GM21390 (cell line): Measurements from ENCODE around the gene ZNF467.

Source experiments
- ATAC-seq: cut with Tn5 transposase; IDR thresholded peaks from one replicate; pipeline ENCODE4 v1.9.1; 2021; ENCODE audit not compliant: unreplicated experiment

ZNF467 gene, protein sequence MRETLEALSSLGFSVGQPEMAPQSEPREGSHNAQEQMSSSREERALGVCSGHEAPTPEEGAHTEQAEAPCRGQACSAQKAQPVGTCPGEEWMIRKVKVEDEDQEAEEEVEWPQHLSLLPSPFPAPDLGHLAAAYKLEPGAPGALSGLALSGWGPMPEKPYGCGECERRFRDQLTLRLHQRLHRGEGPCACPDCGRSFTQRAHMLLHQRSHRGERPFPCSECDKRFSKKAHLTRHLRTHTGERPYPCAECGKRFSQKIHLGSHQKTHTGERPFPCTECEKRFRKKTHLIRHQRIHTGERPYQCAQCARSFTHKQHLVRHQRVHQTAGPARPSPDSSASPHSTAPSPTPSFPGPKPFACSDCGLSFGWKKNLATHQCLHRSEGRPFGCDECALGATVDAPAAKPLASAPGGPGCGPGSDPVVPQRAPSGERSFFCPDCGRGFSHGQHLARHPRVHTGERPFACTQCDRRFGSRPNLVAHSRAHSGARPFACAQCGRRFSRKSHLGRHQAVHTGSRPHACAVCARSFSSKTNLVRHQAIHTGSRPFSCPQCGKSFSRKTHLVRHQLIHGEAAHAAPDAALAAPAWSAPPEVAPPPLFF

DNA sequence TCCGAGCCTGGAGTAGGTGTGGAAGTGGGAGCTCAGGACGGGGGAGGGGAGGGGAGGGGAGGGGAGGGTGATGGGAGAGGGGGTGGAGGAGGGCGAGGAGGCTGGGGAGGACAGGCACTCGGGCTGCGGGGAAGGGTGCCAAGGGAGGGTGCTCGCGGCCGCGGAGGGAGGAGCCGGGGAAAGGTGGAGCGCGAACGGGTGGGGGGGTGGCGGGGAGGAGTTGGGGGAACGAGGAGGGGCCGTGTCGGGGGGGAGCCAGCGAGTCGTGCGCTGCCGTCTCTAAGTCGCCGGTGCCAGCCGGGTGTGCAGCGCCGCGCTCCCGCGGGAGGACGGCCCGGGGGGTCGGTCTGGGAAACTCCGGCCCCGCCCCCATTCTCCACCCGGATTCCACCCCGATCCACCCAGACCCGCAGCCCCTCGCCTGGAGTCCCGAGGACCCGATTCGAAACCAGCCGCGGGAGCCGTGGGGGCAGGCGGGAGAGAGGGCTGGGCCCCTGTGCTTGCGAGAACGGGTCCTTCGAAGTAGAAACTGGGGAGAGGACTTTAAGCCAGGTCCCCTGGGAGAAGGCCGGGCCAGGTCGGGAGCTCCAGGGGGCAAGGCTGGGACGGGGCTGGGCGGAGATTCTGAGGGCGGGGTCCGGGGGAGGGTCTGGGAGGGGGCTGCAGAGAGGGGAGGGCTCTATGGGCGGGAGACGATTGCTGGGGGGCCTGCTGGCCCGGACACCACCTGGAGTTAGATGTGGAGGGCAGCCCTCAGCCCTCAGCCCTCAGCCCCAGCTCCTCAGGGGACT lies at the start of gene ZNF467:
Gene ZNF467 (minus strand): TSS at position 143 of the 791 bp plus-strand sequence. CDS start 2,556 bp downstream, outside the sequence.
- ATAC-seq, result no peak

DNA sequence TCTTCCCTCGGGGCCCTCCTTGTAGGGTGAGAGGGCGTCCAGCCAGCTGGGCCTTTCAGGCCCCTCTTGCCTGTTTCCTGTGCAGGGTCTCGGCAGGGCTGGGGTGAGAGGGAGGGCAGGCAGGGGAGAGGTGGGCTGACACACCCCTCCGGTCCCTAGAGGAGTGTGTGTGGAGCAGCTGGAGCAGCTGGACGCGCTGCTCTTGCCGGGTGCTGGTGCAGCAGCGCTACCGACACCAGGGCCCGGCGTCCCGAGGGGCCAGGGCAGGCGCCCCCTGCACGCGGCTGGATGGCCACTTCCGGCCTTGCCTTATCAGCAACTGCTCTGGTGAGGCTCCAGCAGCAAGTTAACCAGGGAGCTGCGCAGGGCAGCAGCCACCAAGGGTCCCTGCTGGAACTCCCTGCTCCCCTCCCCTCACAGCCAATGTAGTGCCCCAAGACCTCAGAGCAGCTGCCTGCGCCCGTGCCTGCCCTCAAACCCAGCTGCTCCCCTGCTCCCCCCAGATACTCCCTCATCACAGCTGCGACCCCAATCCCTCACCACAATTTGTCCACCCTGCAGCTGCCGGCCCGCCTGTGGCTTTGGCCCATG lies 49.1 kb upstream of the ZNF467 start:
- no peak for ATAC-seq

DNA sequence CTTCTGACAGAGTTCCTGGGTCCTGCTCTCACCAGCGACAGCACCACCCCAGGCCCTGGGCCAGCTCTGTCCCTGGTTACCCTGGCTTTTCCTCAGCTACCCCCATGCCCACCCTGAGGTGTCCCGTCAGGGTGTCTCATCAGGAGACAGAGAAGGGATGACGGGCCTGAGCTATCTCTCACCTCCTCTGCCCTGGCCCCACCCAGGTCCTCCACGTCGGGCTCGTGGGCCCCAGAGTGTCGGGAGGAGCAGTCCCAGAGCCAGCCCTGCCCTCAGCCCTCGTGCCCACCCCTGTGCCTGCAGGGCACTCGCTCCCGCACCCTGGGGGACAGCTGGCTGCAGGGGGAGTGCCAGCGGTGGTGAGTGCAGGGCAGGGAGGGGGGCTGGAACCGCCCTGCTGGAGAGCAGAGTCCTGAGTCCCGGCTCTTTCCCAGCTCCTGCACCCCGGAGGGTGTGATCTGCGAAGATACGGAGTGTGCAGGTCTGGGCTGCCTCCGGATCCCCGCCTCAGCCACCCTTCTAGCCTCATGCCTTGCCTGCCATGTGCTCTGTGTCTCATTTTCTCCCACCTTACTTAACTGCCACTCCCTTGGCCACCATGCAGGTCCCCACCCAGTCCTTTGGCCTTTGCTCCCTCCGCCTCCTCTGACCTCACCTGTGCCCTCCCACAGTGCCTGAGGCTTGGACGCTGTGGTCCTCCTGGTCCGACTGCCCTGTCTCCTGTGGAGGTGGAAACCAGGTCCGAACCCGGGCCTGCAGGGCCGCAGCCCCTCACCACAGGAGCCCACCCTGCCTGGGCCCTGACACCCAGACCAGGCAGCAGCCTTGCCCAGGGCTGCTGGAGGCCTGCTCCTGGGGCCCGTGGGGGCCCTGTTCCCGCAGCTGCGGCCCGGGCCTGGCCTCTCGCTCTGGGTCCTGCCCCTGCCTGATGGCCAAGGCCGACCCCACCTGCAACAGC lies 48.1 kb upstream of the ZNF467 start:
- no peak for ATAC-seq

DNA sequence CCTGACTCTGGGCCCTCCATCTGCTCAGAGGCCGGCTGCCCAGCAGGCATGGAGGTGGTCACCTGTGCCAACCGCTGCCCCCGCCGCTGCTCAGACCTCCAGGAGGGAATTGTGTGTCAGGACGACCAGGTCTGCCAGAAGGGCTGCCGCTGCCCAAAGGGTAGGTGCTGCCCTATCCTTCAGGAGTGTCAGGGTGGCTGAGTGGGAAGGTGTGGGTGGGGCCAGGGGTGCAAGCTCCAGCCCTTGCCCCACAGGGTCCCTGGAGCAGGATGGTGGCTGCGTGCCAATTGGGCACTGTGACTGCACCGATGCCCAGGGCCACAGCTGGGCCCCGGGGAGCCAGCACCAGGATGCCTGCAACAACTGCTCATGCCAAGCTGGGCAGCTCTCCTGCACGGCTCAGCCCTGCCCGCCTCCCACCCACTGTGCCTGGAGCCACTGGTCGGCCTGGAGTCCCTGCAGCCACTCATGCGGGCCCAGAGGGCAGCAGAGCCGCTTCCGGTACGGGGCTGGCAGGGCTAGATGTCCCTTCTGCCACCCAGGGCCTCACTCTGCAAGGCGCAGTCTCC lies 47.3 kb upstream of the ZNF467 start:
- no peak for ATAC-seq

DNA sequence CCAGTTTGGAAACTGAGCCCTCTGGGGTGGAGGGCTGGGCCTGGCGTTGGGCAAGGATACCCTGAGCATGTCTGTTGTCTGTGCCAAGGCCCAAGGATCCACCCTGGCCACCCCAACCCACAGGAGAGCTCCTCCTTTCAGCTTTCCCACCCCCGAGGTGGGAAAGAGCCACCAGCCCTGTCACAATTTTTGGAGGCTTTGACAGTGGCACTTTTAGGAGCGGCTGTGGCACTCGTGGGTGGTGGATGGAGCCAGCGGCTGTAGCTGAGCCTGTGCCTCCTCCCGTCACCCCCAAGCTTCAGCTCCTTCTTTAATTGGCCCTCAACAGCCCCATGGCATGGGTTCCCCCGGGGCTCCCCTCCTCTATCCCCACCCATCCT lies 46.6 kb upstream of the ZNF467 start:
- ATAC-seq, result no peak

DNA sequence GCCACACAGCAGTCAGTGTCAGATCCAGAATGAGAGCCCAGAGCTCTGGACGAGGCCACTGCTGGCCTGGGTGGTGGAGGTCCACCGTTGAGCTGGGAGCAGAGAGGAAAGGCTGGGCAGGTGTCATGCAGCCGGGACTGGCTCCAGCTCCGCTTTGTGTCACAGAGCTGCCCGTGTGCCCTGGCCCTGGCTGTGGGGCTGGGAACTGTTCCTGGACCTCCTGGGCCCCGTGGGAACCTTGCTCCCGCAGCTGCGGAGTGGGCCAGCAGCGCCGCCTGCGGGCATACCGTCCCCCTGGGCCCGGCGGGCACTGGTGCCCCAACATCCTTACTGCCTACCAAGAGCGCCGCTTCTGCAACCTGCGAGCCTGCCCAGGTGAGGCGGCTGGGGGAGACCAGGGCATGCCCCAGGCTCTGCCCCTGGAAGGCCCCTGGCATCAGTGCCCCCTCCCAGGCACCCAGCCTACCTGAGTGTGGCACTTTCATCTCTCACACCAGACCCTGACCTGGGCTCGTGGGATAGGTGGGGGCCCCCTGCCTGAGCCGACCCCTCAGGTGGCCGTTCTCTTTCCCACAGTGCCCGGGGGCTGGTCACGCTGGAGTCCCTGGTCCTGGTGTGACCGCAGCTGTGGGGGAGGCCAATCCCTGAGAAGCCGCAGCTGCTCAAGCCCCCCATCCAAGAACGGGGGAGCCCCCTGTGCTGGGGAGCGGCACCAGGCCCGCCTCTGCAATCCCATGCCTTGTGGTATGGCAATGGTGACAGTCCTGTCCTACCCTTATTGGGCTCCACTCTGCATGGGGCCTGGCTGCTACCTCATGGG lies 46.0 kb upstream of the ZNF467 start:
- ATAC-seq, result no peak

DNA sequence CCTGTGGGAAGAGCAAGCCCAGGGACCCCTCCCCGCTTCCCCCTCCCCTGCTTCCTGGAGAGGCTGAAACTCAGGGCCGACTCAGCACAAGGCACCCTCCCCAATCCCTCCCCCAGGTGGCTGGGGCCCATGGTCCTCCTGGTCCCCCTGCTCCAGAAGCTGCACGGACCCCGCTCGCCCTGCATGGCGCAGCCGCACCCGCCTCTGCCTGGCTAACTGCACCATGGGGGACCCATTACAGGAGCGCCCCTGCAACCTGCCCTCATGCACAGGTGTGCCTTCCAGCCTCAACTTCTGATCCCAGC lies 45.1 kb upstream of the ZNF467 start:
- no peak for ATAC-seq

DNA sequence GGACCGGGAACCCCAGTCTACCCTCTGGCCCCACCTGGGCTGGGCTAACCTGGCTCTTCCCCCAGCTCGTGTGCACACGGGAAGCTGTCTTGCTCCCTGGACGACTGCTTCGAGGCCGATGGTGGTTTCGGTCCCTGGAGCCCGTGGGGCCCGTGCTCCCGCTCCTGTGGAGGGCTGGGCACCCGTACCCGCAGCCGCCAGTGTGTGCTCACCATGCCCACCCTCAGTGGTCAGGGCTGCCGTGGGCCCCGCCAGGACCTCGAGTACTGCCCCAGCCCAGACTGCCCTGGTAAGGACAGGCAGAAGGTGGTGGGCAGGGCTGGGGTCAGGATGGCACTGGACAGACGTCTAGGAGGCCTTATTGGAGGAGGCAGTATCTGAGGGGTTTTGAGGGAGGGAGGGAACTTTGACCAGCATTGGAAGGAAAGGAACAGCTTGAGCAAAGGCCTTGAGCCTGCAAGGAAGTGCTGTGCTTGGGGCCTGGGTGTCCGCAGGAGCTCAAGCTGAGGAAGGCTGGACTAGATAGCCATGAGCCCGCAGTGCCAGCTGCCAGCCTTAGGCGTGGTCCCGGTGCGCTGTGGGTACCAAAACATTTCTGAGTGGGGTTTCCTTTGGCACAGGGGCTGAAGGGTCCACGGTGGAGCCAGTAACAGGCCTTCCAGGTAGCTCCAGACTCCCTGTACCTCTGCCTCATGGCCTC lies 44.6 kb upstream of the ZNF467 start:
- no peak for ATAC-seq

DNA sequence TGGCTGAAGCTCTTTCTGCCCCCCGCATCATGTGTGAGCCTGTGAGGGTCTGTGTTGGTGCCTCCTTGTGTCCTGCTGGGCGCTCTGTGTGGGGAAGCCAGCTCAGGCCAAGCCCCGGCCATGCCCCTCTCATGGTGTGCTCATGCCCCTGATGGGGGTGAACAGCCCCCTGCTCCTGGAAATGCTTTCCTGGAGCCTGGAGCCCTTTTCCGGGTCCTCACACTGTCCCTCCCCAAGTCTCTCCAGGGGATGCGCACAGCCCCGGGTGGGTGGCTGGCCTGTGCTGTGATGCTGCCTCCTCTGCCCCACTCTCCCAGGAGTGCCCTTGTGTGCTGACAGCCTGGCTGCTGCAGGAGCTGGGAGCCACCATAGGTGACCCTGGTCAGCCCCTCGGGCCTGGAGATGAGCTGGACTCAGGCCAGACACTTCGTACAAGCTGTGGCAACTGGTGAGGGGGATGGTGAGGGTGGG lies 43.9 kb upstream of the ZNF467 start:
- ATAC-seq, result no peak

DNA sequence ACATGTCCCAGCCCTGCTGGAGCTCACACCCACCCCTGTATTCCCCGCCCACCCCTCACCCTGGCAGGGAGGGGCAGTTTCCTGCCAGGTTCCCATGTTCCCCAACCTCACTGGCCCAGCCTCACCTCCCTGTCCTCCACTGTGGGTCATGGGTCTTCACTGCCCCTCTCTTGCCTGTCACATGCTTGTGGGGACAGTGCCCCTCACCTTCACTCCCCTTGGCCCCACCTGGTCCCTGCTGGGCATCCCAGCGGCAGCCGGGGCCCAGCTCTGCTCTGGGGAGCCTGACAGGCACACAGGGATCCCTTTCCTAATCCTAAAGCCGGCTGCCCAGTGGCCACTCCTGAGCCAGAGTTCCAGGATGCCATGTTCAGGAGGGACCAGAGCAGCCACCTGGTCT lies 43.4 kb upstream of the ZNF467 start:
- no peak for ATAC-seq

DNA sequence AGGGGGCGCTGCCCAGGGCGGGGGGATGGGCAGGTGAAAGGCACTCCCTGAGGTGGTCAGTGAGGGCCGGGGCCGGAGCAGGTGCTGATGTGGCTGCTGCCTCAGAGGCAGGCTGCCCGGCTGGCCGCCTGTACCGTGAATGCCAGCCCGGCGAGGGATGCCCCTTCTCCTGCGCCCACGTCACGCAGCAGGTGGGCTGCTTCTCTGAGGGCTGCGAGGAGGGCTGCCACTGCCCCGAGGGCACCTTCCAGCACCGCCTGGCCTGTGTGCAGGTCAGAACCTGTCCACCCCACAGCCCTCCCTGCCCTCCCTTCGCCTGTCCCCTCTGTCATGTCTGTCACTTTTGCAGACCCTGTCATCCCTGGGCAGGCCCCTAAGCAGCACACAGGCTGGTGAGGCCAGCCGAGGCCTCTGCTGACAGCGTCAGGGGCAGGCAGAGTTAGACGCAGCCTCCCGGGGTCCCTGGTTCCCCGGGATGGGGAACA lies 42.9 kb upstream of the ZNF467 start:
- no peak for ATAC-seq

DNA sequence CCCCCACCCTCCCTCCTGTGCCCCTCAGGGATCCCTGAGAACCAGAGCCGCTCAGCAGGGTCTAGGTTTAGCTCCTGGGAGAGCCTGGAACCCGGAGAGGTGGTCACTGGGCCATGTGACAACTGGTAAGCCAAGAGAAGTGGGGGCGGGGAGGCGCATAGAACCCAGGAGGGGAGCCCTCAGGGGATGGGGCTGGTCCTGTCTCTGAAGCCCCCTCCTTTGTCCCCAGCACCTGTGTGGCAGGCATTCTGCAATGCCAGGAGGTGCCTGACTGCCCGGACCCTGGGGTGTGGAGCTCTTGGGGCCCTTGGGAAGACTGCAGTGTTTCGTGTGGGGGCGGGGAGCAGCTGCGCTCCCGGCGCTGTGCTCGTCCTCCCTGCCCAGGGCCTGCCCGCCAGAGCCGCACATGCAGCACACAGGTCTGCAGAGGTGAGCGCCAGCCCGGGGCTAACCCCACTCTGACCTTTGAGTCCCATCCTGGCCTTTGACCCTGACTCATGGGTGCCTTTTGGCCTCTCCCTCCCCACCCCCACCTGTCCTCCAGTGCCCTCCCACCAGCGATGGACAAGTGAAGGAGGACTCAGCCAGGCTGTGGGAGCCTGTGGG lies 42.4 kb upstream of the ZNF467 start:
- no peak for ATAC-seq

DNA sequence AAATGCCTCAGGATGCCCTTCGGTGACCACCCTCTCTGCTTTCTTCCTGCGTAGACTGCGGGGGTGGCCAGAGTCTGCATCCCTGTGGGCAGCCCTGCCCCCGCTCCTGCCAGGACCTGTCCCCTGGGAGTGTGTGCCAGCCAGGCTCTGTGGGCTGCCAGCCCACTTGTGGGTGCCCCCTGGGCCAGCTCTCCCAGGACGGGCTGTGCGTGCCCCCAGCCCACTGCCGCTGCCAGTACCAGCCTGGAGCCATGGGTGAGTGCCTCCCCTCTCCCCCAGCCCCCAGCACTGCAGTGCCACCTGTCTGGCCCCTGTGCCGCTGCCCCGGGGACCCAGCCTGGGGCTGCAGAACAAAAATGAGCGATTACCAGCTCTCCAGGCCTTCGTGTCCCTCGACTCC lies 41.7 kb upstream of the ZNF467 start:
- no peak for ATAC-seq

DNA sequence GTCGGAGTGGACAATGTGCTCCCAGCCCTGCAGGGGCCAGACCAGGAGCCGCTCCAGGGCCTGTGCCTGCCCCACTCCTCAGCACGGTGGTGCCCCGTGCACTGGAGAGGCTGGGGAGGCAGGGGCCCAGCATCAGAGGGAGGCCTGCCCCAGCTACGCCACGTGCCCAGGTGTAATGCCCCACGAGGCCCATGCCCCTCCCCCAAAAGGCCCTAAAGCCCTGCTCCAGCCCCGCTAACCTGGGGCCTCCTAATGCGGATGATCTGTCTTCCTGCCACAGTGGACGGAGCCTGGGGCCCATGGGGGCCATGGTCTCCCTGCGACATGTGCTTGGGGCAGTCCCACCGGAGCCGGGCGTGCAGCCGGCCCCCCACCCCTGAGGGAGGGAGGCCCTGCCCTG lies 41.1 kb upstream of the ZNF467 start:
- no peak for ATAC-seq

DNA sequence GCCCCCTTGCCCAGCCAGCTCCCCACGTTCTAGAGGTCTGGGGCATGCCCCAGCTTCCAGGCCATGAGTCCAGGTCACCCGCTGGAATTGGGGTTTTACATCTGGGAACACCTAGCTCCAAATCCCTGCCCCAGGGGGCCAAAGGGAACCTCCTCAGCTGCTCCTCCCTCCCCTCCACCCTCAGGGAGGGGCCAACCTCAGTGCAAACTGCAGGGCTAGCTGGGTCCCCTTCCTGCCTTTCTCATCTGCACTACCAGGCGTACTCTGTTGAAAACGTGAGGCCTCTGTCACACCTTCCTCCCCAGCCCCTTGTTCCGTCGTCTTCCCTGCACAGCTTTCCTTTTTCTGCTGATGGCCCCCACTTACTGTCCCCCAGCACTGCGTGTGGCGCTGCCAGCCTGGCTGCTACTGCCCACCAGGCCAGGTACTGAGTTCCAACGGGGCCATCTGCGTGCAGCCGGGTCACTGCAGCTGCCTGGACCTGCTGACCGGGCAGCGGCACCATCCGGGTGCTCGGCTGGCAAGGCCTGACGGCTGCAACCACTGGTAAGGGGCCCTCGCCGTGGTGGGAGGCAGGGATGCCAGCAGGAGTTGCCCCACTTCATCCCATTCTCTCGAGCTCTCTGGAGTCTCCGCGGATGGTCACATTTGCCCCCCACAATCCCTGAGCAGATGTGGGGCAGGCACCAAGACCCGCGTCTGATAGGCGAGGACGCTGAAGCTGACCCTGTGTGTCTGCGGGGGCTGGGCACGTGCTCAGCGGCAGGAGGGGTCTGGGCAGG lies 40.1 kb upstream of the ZNF467 start:
- ATAC-seq, result no peak

DNA sequence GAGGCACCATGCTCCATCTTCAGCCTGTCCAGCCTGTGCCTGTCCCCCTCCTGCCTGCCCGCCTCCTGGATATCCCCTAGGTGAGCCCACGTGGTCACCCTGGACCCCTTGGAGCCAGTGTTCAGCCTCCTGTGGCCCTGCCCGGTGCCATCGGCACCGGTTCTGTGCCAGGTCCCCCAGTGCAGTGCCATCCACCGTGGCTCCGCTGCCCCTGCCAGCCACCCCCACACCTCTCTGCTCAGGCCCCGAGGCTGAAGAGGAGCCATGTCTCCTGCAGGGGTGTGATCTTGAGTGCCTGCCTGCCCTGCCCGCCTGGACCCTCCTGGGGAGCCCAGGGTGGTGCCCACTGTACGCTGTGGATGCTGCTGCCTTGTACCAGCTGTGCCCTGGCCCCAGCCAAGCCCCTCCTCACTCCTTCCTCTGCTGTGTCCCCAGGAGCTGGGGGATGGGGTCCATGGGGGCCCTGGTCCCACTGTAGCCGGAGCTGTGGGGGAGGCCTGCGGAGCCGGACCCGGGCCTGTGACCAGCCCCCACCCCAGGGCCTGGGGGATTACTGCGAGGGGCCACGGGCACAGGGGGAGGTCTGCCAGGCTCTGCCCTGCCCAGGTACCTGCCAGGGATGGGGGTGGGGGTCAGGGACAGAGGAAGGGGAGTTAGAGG lies 38.6 kb upstream of the ZNF467 start:
- no peak for ATAC-seq

DNA sequence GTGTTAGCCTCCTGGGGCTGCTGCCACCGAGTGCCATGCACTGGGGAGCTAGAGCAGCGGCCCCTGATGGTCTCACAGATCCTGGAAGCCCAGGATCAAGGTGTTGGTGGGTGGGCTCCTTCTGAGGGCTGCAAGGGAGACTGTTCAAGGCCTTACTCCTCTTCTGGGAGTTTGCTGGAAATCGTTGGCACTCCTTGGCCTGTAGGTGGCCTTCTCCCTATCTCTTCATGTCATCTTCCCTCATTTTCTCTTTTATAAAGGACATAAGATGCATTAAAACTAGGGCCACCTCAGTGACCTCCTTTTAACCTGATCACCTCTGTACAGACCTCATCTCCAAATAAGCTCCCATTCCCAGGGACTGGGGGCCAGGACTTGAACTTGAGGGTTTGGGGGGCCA lies 37.8 kb upstream of the ZNF467 start:
- ATAC-seq, result no peak
